Keratinocyte (primary cell): Measurements from ENCODE around the gene ARHGAP10. TPM values are rescaled to one million over a fixed set of nuclear protein-coding genes. Genes with fewer than 3 reads are reported as not detected.

ENCODE experiments used
- DNase-seq: peaks from one replicate; pipeline ENCODE4 v3.0.0-alpha.2; 2011; ENCODE audit warnings: low read depth, missing footprints, low spot score
- FAIRE-seq: peaks from 2 replicates; lab custom pipeline; 2011; peaks lifted over from hg19 to GRCh38; lab: Jason Lieb, UNC
- H2AFZ ChIP-seq: 2 replicates; pipeline ENCODE4 v1.6.0; 2012; ENCODE audit warnings: low read length, control low read depth, inconsistent platforms; ENCODE audit not compliant: control insufficient read depth
- H3K27ac ChIP-seq: 2 replicates; pipeline ENCODE4 v1.5.1; 2011; ENCODE audit warnings: low read length; ENCODE audit not compliant: control insufficient read depth, insufficient read depth
- H3K27me3 ChIP-seq: 3 replicates; pipeline ENCODE4 v1.6.0; 2011; ENCODE audit warnings: low read length; ENCODE audit not compliant: control insufficient read depth, insufficient read depth; ENCODE audit errors: extremely low read depth
- H3K36me3 ChIP-seq, 2 experiments: 2 replicates in 1 of 2; 3 replicates in 1 of 2; pipeline ENCODE4 v1.5.1; 2011; ENCODE audit warnings: low read length in 2 of 2, mild to moderate bottlenecking in 1 of 2; ENCODE audit not compliant: control insufficient read depth in 2 of 2, insufficient read depth in 2 of 2; ENCODE audit errors: extremely low read depth in 1 of 2
- H3K4me1 ChIP-seq: 3 replicates; pipeline ENCODE4 v1.5.1; 2011; ENCODE audit warnings: low read length; ENCODE audit not compliant: control insufficient read depth, insufficient read depth; ENCODE audit errors: extremely low read depth
- H3K4me2 ChIP-seq: 3 replicates; pipeline ENCODE4 v1.6.0; 2011; ENCODE audit warnings: low read depth, low read length; ENCODE audit not compliant: control insufficient read depth, insufficient read depth; ENCODE audit errors: extremely low read depth
- H3K4me3 ChIP-seq, 3 experiments: fragments of 200-600 bp in 1 of 3; sonication (generic) in 1 of 3; 2 replicates in 2 of 3; 3 replicates in 1 of 3; pipeline ENCODE4 v1.5.1; 2011 to 2016; ENCODE audit warnings: low read length in 3 of 3, mild to moderate bottlenecking in 3 of 3, control low read depth in 2 of 3, inconsistent platforms in 1 of 3, low read depth in 1 of 3, mixed read lengths in 1 of 3, mixed run types in 1 of 3, moderate library complexity in 1 of 3; ENCODE audit not compliant: control insufficient read depth in 2 of 3, insufficient read depth in 2 of 3; ENCODE audit errors: extremely low read depth in 1 of 3
- H3K79me2 ChIP-seq: 2 replicates; pipeline ENCODE4 v1.6.0; 2012; ENCODE audit warnings: low read length; ENCODE audit not compliant: control insufficient read depth, insufficient read depth
- H3K9ac ChIP-seq: 3 replicates; pipeline ENCODE4 v1.6.0; 2011; ENCODE audit warnings: low read length; ENCODE audit not compliant: control insufficient read depth, insufficient read depth; ENCODE audit errors: extremely low read depth
- H3K9me1 ChIP-seq: 3 replicates; pipeline ENCODE4 v1.6.0; 2011; ENCODE audit warnings: low read length; ENCODE audit not compliant: control insufficient read depth, insufficient read depth; ENCODE audit errors: extremely low read depth
- H3K9me3 ChIP-seq: 2 replicates; pipeline ENCODE4 v1.5.1; 2012; ENCODE audit warnings: low read depth, low read length; ENCODE audit not compliant: control insufficient read depth
- H4K20me1 ChIP-seq: 3 replicates; pipeline ENCODE4 v1.6.0; 2011; ENCODE audit warnings: low read length; ENCODE audit not compliant: control insufficient read depth, insufficient read depth; ENCODE audit errors: extremely low read depth
- CTCF ChIP-seq, 3 experiments: IDR thresholded peaks in 1 of 3; conservative IDR thresholded peaks in 1 of 3; optimal IDR thresholded peaks in 1 of 3; 2 replicates in 2 of 3; 3 replicates in 1 of 3; pipeline versions ENCODE3 to v1.5.1; 2011; ENCODE audit warnings: low read length in 3 of 3, mild to moderate bottlenecking in 3 of 3, moderate library complexity in 2 of 3, control low read depth in 1 of 3, inconsistent platforms in 1 of 3; ENCODE audit not compliant: insufficient read depth in 2 of 3; ENCODE audit errors: extremely low read depth in 1 of 3
- EZH2 ChIP-seq: IDR thresholded peaks from one replicate; pipeline ENCODE4 v1.6.1; 2012; ENCODE audit warnings: inconsistent platforms, mild to moderate bottlenecking, low read length, moderate library complexity
- dilution Hi-C: fragments of 300-500 bp; cut with MboI; formaldehyde crosslinking; loops from one replicate; pipeline ENCODE4 v1.7.0; 2020; ENCODE audit warnings: low sequenced_read_pairs; ENCODE audit not compliant: extremely low pct_ligation_motif_present
- polyA plus RNA-seq, 5 experiments: library from polyadenylated mRNA; depleted of rRNA in 3 of 5; stranded (reverse) in 3 of 5; stranded (forward) in 1 of 5; unstranded in 1 of 5; fragments of >200 nt; gene quantifications; 1 replicate in 1 of 5; 2 replicates in 3 of 5; 3 replicates in 1 of 5; pipeline versions ENCODE4 v1.2.1 to v1.2.3, GENCODE V29; 2011 to 2012; ENCODE audit warnings: missing spikeins in 2 of 5, low read depth in 1 of 5, low replicate concordance in 1 of 5

ARHGAP10 gene
- polyA plus RNA-seq, 1 donor (not counting 4 experiments of a cell fraction or from before 2014, with no cell fraction given) = 18.7 TPM

GRCh38 chr4:147833741-147834140 lies 101.9 kb downstream of the ARHGAP10 start:
- Histone ChIP-seq H3K9ac (no peak overlapping the region), H3K27ac (no peak overlapping the region), H2AFZ (no peak overlapping the region), H3K79me2 (peaks cover 5% of the 10 kb centered on the region), H3K36me3 (no peaks in the 10 kb centered on the region), H3K4me1 (peaks cover 43% of the 10 kb centered on the region), H3K9me3 (no peaks in the 10 kb centered on the region), H3K4me3 (no peak overlapping the region), H3K4me2 (no peak overlapping the region), H3K27me3 (no peaks in the 10 kb centered on the region), H4K20me1 (no peaks in the 10 kb centered on the region), H3K9me1 (no peaks in the 10 kb centered on the region)
- TF ChIP-seq CTCF (optimal IDR thresholded peaks at IDR 0.05 in 1 of 3, IDR thresholded peaks at IDR 0.05 in 1 of 3, conservative IDR thresholded peaks at IDR 0.05 in 1 of 3; ENCODE audit: extremely low read depth in 1 of 3, insufficient read depth in 2 of 3, low read length in 3 of 3) (no peak), EZH2 (no peak)
- dilution Hi-C loops = no loop called here
- DNase-seq (no peak), FAIRE-seq (no peak)

GRCh38 chr4:147834480-147834879 lies 102.6 kb downstream of the ARHGAP10 start:
- DNase-seq (no peak), FAIRE-seq (no peak)
- Histone ChIP-seq H2AFZ (no peak overlapping the region), H3K27me3 (no peaks in the 10 kb centered on the region), H3K79me2 (peaks cover 5% of the 10 kb centered on the region), H3K4me3 (no peak overlapping the region), H3K36me3 (no peaks in the 10 kb centered on the region), H3K27ac (no peak overlapping the region), H3K9me1 (no peaks in the 10 kb centered on the region), H3K4me1 (peaks cover 36% of the 10 kb centered on the region), H3K4me2 (no peak overlapping the region), H3K9ac (no peak overlapping the region), H4K20me1 (no peaks in the 10 kb centered on the region), H3K9me3 (no peaks in the 10 kb centered on the region)
- dilution Hi-C loops = no loop called here
- TF ChIP-seq CTCF (optimal IDR thresholded peaks at IDR 0.05 in 1 of 3, IDR thresholded peaks at IDR 0.05 in 1 of 3, conservative IDR thresholded peaks at IDR 0.05 in 1 of 3; ENCODE audit: extremely low read depth in 1 of 3, insufficient read depth in 2 of 3, low read length in 3 of 3) (no peak), EZH2 (no peak)
